Measurements from ENCODE around the gene SIGLECL1.
A peak's percentile ranks its signal among the peaks of the same experiment; 100 is the strongest.

SIGLECL1 gene

GRCh38 chr19:51295382-51296126, 44.7 kb downstream of the SIGLECL1 start:
- no peak overlapping the region for H3K4me3 ChIP-seq (ENCODE audit: low read depth, low read length)

DNA sequence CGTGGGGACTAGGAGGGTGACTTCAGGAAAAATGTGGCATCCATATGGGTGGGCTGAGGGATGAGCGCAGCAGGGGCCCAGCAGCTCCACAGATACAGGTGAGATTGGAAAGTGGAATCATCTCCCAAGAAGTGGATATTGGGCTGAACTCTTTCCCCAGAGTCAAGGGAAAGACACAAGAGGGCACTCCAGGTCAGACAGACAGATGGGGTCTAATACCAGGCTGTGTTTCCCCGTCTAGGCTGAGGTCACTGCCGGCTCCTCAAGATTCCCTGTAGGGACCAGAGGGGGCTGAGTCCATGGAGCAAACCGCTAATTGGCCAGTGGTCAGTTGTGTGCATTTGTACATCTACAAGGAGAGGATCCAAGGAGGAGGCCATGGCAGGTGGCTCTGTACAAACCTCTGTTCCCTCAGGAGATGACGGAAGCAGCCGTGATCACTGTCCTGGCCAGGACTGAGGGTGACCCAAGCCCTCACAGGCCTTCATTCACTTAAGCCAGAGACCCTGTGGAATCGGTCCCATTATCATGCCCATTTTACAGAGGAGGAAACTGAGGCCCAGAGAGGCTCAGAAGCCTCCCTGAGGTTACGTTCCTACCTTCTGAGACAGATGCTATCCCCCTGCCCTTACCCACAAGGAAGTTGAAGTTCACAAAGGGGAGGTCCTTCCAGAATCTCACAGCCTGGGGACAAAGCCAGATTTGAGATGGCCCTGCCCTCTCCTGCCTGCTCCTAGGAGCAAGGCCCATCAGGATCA, 45.6 kb downstream of the SIGLECL1 start:
- no peak overlapping the region for H3K4me3 ChIP-seq (ENCODE audit: low read depth, low read length)

- H3K4me3 ChIP-seq (ENCODE audit: low read depth, low read length), result no peak overlapping the region
These were observed 46.5 kb downstream of the SIGLECL1 start for GRCh38 chr19:51297406-51297805.

GRCh38 chr19:51301266-51301665, 50.4 kb downstream of the SIGLECL1 start:
- no peak overlapping the region for H3K4me3 ChIP-seq (ENCODE audit: low read depth, low read length)

GRCh38 chr19:51305479-51305878, 54.6 kb downstream of the SIGLECL1 start:
- no peak overlapping the region for H3K4me3 ChIP-seq (ENCODE audit: low read depth, low read length)

GRCh38 chr19:51311351-51312257, 60.7 kb downstream of the SIGLECL1 start, which contains the start of gene IGLON5:
Gene IGLON5, plus strand, starts transcription at chr19:51311644. Its CDS starts 204 bp downstream, at chr19:51311848.
- H3K4me3 ChIP-seq (ENCODE audit: low read depth, low read length), result peak within 1 kb of the TSS; percentile 39

GRCh38 chr19:51316688-51317087, 65.8 kb downstream of the SIGLECL1 start:
- no peak overlapping the region for H3K4me3 ChIP-seq (ENCODE audit: low read depth, low read length)

- no peak overlapping the region for H3K4me3 ChIP-seq (ENCODE audit: low read depth, low read length)
These were observed 66.5 kb downstream of the SIGLECL1 start for GRCh38 chr19:51317376-51317775.

GRCh38 chr19:51317968-51318367, 67.1 kb downstream of the SIGLECL1 start:
- no peak overlapping the region for H3K4me3 ChIP-seq (ENCODE audit: low read depth, low read length)

Measured in iPS-11a (cell line).